GM19240 (cell line): ENCODE results near the gene TPPP3.
A peak's percentile ranks its signal among the peaks of the same experiment; 100 is the strongest.
"Not testable (repeated sequence)": the region's sequence is repeated elsewhere in the genome, so short reads cannot be mapped to it uniquely, and the experiment has no call there.

Experiments used
- DNase-seq: peaks from one replicate; pipeline ENCODE4 v3.0.0; 2011; ENCODE audit warnings: low spot score; ENCODE audit not compliant: insufficient read length

Gene TPPP3

DNA sequence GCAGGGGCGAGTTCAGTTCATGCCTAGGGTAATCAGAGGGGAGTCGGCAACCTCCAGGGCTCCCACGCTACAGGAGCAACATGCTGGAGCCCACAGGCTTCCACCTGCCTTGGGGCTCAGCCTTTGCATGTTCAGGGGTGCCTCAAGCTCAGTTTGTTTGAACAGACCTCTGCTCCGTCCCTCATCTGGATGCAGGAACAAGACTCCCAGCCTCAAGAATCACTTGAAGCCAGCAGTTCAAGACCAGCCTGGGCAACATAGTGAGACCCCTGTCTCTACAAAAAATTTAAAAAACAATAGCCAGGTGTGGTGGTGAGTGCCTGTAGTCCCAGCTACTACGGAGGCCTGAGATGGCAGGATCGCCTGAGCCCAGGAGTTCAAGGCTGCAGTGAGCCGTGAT, 32.7 kb upstream of the TPPP3 start:
- no peak for DNase-seq

GRCh38 chr16:67425580-67425979, 32.3 kb upstream of the TPPP3 start:
- no peak for DNase-seq

GRCh38 chr16:67425061-67425460, 31.8 kb upstream of the TPPP3 start:
- no peak for DNase-seq

GRCh38 chr16:67424261-67424615, 30.9 kb upstream of the TPPP3 start:
- no peak for DNase-seq

DNA sequence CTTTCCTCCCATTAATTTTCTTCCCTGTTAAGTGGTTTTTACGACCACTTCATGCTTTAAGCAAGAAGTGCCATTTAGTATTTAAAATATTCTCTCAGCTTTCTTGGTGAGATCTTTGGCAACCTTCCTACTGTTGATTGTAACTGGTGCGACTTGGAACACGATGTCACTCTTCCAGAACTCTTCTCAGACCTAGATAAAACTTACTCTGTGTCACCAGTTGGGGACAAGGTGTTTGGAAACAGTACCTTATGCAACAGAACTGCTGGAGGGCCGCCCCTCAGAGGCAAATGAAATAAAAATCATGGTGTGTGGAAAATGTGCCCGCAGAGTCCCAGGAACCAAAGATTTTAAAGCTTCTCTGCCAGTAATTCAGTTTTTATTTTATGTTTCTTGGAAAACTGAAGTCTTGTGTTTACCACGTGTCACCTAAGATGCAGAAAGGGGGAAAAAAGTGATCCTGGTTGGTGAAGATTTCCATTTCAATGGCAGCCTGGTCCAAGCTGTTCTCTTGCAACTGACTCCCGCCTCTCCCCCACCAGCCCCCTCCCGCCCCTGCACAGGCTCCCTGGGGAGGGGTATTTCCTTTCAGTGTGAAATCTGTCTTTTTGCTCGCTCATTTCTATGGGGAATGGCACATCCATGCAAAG, 30.4 kb upstream of the TPPP3 start:
- no peak for DNase-seq

- DNase-seq, result no peak
Measured at GRCh38 chr16:67423015-67423414, 29.7 kb upstream of the TPPP3 start.

- DNase-seq, result no peak
Measured at GRCh38 chr16:67421030-67421429, 27.7 kb upstream of the TPPP3 start.

DNA sequence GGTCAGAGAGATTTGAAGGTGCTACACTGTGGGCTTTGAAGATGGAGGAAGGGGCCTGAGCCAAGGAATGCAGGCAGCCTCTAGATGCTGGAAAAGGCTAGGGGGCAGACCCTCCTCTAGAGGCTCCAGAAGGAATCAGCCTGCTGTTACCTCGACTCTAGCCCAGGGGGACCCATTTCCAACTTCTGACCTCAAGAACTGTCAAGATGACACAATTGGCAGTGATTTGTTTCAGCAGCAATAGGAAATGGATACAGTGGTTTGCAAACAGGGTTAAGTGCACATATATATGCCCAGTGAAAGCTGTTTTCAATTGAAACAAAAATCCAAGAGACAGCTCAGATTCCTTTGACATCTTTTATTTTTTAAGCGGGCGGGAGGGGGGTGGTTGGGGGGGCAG, 26.6 kb upstream of the TPPP3 start:
- DNase-seq, result no peak

DNA sequence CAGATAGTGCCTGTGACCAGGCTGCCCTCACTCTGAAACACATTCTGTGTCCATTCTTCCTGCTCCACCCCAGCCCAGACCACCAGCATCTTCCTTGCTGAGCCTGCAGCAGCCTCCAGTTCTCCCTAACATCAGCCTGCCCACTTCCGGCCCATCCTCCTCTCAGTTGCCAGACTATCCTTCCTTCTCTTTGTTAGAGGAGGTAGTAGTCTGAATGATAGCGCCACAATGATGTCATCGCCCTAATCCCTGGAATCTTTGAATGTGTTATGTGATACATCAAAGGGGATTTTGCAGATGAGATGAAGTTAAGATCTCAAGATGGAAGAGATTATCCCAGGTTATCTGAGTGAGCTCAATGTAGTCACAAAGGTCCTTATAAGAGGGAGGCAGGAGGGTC, 26.2 kb upstream of the TPPP3 start:
- DNase-seq, result no peak

DNA sequence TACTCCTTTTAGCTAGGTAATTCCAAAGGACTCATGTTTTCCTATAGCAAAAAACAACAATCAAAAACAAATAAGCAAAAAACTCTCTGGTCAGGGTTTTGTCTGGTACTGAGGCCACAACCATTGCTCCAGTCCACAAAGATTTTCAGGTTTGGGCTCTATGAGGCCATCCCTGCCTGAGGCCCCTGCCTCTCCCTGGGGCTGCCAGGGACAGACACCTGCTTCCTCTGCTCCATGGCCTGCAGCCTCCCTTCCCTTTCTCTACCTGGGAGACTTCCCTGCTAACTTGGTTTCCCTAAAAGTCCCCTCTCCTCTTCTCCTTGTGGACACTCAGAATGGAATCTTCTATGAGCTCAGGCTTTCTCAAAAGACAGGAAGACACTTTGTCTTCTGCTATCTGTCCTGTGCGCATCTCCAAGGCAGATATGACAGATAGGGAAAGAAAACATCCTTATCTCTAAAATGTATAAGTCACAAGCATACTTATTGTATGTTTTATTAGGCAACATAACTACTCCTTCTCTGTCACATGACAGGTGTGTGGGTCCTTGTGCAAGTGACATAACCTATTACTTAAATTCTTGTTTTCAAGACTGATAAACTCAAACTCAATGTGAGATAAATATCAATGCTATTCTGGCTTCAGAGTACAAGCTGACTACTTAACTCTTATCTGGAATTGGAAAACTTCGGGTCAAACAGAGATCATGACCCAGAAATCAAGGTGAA, 24.2 kb upstream of the TPPP3 start:
- no peak for DNase-seq

- peak; percentile 84 for DNase-seq
Measured at GRCh38 chr16:67415872-67416793, 22.8 kb upstream of the TPPP3 start, which contains the start of gene ZDHHC1. TSS of gene ZDHHC1 (minus strand) at chr16:67416477. CDS start at chr16:67407775, 8,702 bp downstream.

- DNase-seq, result not testable (repeated sequence)
Measured at GRCh38 chr16:67415421-67415820, 22.1 kb upstream of the TPPP3 start.

DNA sequence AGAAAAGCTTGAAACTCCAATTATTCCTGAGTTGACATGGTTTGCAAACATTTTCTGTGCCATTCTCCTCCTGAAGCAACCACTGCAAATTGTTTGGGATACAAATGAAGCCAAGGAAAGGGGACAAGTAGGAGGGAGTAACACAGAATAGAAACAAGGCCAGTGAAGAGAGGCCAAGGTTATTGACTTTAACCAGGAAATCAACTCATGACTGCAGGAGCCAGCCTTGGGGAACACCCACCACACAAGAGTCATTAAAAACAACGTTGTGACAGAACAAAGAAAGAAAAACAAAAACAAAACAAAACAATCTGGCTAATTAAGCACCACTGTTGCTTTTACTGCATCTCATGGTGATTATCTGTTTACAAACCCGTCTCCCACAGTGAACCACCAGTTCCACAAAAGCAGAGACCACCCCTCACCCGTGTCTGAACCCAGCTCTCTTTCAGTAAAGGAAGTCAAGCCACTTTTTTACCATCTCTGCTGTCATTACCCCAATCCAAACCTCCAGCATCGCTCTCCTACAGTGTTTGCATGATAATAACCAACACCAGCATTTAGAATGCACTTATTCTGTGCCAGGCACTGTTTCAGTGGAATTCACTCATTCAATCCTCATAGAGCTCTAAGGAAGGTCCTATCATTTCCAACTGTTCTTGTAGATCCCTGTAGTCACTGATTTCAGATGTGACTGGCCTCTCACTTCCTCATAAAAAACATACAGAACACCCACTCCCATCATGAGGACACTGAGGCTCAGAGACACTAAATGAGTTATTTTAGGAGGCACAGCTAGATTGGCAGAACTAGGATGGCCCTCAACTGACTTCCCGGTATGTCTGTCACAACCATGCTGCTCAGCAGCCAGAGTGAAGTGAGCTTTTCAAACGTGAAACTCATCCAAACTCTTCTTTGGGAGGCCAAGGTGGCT, 20.9 kb upstream of the TPPP3 start:
- no peak for DNase-seq

DNA sequence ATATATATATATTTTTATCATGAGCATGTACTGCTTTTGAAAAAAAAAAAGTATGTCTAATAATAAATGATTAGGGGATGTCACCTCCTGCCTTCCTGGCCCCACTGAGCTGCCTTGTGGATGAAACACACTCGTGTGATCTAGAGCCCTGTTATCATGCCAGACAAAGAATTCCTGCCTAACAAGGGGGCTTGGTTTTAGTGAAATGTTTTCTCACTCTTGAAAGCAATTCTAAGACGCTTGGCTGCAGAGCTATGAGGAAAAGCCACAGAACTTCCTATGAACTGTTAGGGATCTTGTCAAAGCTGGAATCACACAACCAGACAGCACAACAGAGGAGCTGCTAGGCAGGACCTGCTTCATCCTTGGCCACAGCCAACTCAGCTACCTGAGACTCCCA, 19.0 kb upstream of the TPPP3 start:
- no peak for DNase-seq

GRCh38 chr16:67411339-67411738, 18.0 kb upstream of the TPPP3 start:
- no peak for DNase-seq

DNA sequence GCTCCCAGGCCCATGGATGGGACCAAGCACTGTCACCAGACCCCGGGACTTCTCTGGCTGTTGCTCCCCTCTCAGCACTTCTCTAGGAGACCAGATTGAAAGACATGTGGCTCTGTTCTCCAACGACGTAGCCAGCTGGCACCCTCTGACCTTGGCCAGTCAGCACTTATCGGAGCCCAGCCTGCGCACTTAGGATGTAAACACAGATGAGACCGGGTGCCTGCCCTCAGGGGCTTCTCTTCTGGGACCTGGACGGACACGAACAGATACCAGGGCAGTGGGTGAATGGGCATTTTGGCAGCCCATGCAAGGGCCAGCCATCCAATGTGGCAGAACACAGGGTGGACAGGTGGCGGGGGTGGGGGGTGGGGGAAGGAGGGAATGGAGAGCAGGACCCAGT, 16.3 kb upstream of the TPPP3 start:
- no peak for DNase-seq

GRCh38 chr16:67407788-67408452, 14.6 kb upstream of the TPPP3 start:
- DNase-seq, result no peak

DNA sequence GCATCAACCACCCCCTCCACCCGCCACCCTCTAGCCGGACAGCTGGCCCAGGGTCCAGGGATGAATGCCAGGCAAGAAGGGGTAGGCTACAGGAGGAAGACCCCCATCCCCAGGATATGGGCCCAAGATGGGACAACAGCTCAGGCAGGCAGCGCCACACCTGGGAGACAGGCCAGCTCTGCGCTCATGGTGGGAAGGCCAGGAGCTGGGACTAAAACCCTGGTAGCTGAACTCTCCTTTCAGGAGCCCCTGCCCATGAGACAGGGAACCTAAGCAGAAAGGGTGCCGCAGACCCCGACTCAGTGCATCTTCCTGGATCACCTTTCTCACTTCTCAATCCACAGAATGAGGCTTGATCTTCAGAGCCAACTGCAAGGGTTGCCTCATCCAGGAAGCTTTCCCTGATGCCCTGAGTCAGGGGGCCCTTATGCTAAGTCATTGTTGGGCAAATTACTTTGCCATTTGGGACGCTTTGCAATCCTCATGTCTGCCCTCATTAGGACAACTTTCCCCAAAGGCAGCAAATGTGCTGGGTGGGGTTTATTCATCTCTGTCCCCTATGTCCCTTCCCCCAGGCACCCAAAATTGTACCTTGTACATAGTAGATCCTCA, 14.0 kb upstream of the TPPP3 start:
- no peak for DNase-seq

DNA sequence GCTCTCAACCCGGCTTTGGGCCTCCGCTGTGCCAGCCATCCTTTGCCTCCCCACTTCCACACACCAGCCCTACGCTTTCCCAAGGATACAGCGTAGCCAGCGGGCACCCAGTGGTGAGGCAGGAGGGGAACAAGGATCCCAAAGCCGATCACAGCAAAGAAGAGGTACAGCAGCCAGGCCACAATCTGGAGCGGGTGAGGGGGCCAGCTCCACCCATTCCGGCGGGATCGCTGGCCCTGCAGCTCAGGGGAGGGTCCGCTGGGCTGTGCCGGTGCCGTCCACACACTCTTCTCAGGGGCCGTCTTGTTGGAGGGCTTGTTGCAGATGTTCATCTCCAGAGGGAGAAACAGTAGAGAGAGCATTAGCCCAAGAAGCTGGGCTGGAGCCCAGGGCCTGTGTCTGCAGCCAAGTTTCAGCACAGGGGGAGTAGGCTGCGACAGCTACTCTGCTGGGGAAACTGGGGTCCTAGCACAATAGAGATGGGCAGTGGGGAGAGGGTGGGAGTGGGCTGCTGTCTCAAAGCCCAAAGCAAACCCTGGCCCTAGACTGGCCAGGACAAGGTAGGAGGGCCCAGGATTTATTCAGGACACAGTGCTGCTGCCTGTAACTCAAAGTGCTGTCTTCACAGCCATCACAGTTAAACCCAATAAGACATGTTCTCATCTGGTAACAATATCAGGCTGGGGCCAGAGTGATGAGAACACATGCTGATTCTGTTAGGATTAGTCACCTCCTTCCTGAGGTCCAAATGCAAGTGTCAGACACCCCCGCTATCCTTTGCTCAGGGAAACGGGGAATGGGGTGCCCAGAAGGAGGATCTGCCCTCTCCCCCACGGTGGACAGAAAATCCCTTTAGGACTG, 13.0 kb upstream of the TPPP3 start:
- DNase-seq, result no peak
